ENCODE results near the gene AIPL1. TPM values are rescaled to one million over a fixed set of nuclear protein-coding genes. Genes with fewer than 3 reads are reported as not detected.

AIPL1 gene
- total RNA-seq, 4 donors from 2014 or later, result not detected

- no peak for TF ChIP-seq CTCF (IDR thresholded peaks at IDR 0.05; ENCODE audit: low read depth)
Observed at GRCh38 chr17:6422654-6423241, 12.2 kb downstream of the AIPL1 start.

- TF ChIP-seq CTCF (IDR thresholded peaks at IDR 0.05; ENCODE audit: low read depth), result no peak
Observed at GRCh38 chr17:6421700-6422604, 13.0 kb downstream of the AIPL1 start.

GRCh38 chr17:6420173-6420641, 14.7 kb downstream of the AIPL1 start:
- no peak for TF ChIP-seq CTCF (IDR thresholded peaks at IDR 0.05; ENCODE audit: low read depth)

- no peak for TF ChIP-seq CTCF (IDR thresholded peaks at IDR 0.05; ENCODE audit: low read depth)
Observed at GRCh38 chr17:6415616-6416015, 19.3 kb downstream of the AIPL1 start.

GRCh38 chr17:6413065-6413464, 21.9 kb downstream of the AIPL1 start:
- no peak for TF ChIP-seq CTCF (IDR thresholded peaks at IDR 0.05; ENCODE audit: low read depth)

GRCh38 chr17:6408735-6409134, 26.2 kb downstream of the AIPL1 start:
- TF ChIP-seq CTCF (IDR thresholded peaks at IDR 0.05; ENCODE audit: low read depth), result no peak

- TF ChIP-seq CTCF (IDR thresholded peaks at IDR 0.05; ENCODE audit: low read depth), result no peak
Observed at GRCh38 chr17:6408276-6408675, 26.6 kb downstream of the AIPL1 start.
